SK-N-SH treated with all-trans-retinoic acid at 6 μM for 48 hours (cell line): ENCODE measurements around the gene CCDC73.

Experiments used
- ATAC-seq: fragments of 200-7000 bp; cut with Tn5 transposase; 3 replicates; pipeline ENCODE4 v1.9.1; 2020; ENCODE audit warnings: mild to moderate bottlenecking, moderate library complexity
- BACH2 ChIP-seq: fragments of 250-450 bp; sonication (Bioruptor Pico); IDR thresholded peaks from 2 replicates; pipeline ENCODE4 v1.9.0; 2021; ENCODE audit warnings: mild to moderate bottlenecking, borderline replicate concordance
- ESRRG ChIP-seq: fragments of 250-450 bp; sonication (Bioruptor Pico); IDR thresholded peaks from 2 replicates; pipeline ENCODE4 v1.6.1; 2021; ENCODE audit warnings: mild to moderate bottlenecking
- ISL1 ChIP-seq: fragments of 250-450 bp; sonication (Bioruptor Pico); IDR thresholded peaks from 2 replicates; pipeline ENCODE4 v2.1.2; 2022; ENCODE audit warnings: mild to moderate bottlenecking, moderate library complexity
- OSR1 ChIP-seq: fragments of 250-450 bp; sonication (Bioruptor Pico); IDR thresholded peaks from 2 replicates; pipeline ENCODE4 v1.8.0; 2022; ENCODE audit warnings: moderate library complexity, mild to moderate bottlenecking, inconsistent platforms
- PPARA ChIP-seq: fragments of 250-450 bp; sonication (Bioruptor Pico); IDR thresholded peaks from 2 replicates; pipeline ENCODE4 v1.5.0; 2020; ENCODE audit warnings: mild to moderate bottlenecking, borderline replicate concordance
- RARB ChIP-seq: fragments of 250-450 bp; sonication (Bioruptor Pico); IDR thresholded peaks from 2 replicates; pipeline ENCODE4 v1.8.0; 2021; ENCODE audit warnings: mild to moderate bottlenecking, moderate library complexity
- SNAI2 ChIP-seq: fragments of 250-450 bp; sonication (Bioruptor Pico); IDR thresholded peaks from 2 replicates; pipeline ENCODE4 v1.5.0; 2020; ENCODE audit warnings: mild to moderate bottlenecking, moderate library complexity
- TOX ChIP-seq: fragments of 250-450 bp; sonication (Bioruptor Pico); IDR thresholded peaks from 2 replicates; pipeline ENCODE4 v1.8.0; 2021; ENCODE audit warnings: mild to moderate bottlenecking, moderate library complexity, borderline replicate concordance
- ZC3H10 ChIP-seq: fragments of 250-450 bp; sonication (Bioruptor Pico); IDR thresholded peaks from 2 replicates; pipeline ENCODE4 v1.5.1; 2021; ENCODE audit warnings: mild to moderate bottlenecking, moderate library complexity
- ZFP3 ChIP-seq: fragments of 250-450 bp; sonication (Bioruptor Pico); IDR thresholded peaks from 2 replicates; pipeline ENCODE4 v1.5.0; 2020; ENCODE audit warnings: mild to moderate bottlenecking, moderate library complexity
- ZNF8 ChIP-seq: fragments of 450-650 bp; formaldehyde crosslinking; IDR thresholded peaks from 2 replicates; pipeline ENCODE4 v1.5.0; 2020; ENCODE audit warnings: mild to moderate bottlenecking, moderate library complexity
- TF ChIP-seq, protein P1 (sequence below): fragments of 250-450 bp; sonication (Bioruptor Pico); IDR thresholded peaks from 2 replicates; pipeline ENCODE4 v1.5.0; 2020; ENCODE audit warnings: mild to moderate bottlenecking, moderate library complexity
- TF ChIP-seq, protein P2 (sequence below): fragments of 250-450 bp; sonication (Bioruptor Pico); IDR thresholded peaks from 2 replicates; pipeline ENCODE4 v1.8.0; 2021; ENCODE audit warnings: low read depth, mild to moderate bottlenecking, moderate library complexity, borderline replicate concordance
- TF ChIP-seq, protein P3 (sequence below): fragments of 250-450 bp; sonication (Bioruptor Pico); IDR thresholded peaks from 2 replicates; pipeline ENCODE4 v1.5.1; 2020; ENCODE audit warnings: low read depth, mild to moderate bottlenecking, moderate library complexity
- TF ChIP-seq, protein P4 (sequence below): fragments of 250-450 bp; sonication (Bioruptor Pico); IDR thresholded peaks from 2 replicates; pipeline ENCODE4 v1.5.1; 2021; ENCODE audit warnings: mild to moderate bottlenecking, moderate library complexity
- TF ChIP-seq, protein P5 (sequence below): fragments of 250-450 bp; sonication (Bioruptor Pico); IDR thresholded peaks from 2 replicates; pipeline ENCODE4 v1.8.0; 2020; ENCODE audit warnings: mild to moderate bottlenecking, moderate library complexity, borderline replicate concordance

The CCDC73 gene

DNA sequence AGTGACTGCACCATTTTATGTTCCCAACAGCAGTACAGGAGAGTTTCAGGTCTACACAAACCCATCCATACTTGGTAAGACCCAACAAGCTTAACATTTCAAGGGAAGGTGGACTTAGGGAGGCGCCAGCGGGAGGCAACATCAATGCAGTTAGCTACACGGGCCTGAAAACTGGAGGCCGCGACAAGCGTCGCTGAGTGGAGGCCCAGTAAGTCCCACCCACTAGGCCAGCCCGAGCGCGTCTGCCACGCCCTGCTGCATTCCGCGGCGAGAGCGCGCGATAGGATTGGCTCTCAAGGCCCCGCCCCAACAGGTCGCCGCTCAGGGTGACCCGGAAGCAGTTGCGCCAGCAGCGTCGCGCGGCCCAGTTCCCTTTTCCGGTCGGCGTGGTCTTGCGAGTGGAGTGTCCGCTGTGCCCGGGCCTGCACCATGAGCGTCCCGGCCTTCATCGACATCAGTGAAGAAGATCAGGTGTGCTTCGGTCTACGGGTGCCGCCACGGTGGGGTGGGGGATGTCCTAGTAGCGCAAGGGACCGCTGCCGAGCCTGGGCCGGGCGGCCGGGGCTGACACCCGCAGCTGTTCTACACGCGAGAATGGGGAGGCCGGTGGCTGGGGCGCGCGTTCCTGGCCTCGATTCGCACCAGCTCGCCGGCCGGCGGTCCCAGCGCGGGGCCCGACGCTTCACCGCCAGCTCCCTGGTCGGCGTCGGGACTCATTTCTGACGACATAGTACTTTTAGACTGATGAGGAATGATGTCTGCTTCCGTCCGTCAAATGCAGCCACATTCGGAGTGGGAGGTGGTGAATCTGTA, 210.8 kb downstream of the CCDC73 start, which contains the start of gene EIF3M:
EIF3M (plus strand) TSS at position 373 of the 813 bp plus-strand sequence; CDS start at position 430, 57 bp downstream.
- TF ChIP-seq ZFP3, result peak; percentile 38
- TF ChIP-seq, protein P1, sequence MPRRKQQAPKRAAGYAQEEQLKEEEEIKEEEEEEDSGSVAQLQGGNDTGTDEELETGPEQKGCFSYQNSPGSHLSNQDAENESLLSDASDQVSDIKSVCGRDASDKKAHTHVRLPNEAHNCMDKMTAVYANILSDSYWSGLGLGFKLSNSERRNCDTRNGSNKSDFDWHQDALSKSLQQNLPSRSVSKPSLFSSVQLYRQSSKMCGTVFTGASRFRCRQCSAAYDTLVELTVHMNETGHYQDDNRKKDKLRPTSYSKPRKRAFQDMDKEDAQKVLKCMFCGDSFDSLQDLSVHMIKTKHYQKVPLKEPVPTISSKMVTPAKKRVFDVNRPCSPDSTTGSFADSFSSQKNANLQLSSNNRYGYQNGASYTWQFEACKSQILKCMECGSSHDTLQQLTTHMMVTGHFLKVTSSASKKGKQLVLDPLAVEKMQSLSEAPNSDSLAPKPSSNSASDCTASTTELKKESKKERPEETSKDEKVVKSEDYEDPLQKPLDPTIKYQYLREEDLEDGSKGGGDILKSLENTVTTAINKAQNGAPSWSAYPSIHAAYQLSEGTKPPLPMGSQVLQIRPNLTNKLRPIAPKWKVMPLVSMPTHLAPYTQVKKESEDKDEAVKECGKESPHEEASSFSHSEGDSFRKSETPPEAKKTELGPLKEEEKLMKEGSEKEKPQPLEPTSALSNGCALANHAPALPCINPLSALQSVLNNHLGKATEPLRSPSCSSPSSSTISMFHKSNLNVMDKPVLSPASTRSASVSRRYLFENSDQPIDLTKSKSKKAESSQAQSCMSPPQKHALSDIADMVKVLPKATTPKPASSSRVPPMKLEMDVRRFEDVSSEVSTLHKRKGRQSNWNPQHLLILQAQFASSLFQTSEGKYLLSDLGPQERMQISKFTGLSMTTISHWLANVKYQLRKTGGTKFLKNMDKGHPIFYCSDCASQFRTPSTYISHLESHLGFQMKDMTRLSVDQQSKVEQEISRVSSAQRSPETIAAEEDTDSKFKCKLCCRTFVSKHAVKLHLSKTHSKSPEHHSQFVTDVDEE (CRISPR knock-in tag), result 0 out of 2 replicates have a peak, but pooled peaks have one; percentile 22
- TF ChIP-seq, protein P2, sequence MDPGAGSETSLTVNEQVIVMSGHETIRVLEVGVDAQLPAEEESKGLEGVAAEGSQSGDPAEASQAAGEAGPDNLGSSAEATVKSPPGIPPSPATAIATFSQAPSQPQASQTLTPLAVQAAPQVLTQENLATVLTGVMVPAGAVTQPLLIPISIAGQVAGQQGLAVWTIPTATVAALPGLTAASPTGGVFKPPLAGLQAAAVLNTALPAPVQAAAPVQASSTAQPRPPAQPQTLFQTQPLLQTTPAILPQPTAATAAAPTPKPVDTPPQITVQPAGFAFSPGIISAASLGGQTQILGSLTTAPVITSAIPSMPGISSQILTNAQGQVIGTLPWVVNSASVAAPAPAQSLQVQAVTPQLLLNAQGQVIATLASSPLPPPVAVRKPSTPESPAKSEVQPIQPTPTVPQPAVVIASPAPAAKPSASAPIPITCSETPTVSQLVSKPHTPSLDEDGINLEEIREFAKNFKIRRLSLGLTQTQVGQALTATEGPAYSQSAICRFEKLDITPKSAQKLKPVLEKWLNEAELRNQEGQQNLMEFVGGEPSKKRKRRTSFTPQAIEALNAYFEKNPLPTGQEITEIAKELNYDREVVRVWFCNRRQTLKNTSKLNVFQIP (CRISPR knock-in tag), result 0 out of 2 replicates have a peak, but pooled peaks have one; percentile 16
- TF ChIP-seq, protein P3, sequence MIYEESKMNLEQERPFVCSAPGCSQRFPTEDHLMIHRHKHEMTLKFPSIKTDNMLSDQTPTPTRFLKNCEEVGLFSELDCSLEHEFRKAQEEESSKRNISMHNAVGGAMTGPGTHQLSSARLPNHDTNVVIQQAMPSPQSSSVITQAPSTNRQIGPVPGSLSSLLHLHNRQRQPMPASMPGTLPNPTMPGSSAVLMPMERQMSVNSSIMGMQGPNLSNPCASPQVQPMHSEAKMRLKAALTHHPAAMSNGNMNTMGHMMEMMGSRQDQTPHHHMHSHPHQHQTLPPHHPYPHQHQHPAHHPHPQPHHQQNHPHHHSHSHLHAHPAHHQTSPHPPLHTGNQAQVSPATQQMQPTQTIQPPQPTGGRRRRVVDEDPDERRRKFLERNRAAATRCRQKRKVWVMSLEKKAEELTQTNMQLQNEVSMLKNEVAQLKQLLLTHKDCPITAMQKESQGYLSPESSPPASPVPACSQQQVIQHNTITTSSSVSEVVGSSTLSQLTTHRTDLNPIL (CRISPR knock-in tag), result no peak
- peak; percentile 98 for ATAC-seq

DNA sequence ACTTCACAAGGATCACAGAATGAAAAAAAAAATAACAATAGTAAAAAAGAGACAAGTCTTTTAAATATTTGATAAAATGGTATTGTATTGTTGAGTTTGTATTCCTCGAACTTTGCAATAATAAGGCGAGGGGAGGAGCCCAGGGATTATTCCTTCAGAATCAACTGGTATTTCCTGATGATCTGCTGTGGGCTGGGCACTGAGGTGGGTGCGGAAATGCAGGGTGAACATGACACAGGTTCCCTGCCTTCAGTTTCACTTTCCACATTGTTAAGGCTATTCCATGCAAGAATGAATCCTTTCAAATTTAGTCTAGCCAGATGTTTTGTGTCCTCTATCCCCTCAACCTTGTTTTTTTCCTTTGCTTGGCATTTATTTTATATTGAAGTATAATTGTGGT, 212.9 kb downstream of the CCDC73 start:
- TF ChIP-seq ZNF8 (no peak), OSR1 (CRISPR knock-in tag) (no peak), ZC3H10 (CRISPR knock-in tag) (no peak), BACH2 (CRISPR knock-in tag) (no peak), TOX (no peak), ESRRG (CRISPR knock-in tag) (no peak), PPARA (CRISPR knock-in tag) (no peak), SNAI2 (CRISPR knock-in tag) (no peak)
- TF ChIP-seq, protein P4, sequence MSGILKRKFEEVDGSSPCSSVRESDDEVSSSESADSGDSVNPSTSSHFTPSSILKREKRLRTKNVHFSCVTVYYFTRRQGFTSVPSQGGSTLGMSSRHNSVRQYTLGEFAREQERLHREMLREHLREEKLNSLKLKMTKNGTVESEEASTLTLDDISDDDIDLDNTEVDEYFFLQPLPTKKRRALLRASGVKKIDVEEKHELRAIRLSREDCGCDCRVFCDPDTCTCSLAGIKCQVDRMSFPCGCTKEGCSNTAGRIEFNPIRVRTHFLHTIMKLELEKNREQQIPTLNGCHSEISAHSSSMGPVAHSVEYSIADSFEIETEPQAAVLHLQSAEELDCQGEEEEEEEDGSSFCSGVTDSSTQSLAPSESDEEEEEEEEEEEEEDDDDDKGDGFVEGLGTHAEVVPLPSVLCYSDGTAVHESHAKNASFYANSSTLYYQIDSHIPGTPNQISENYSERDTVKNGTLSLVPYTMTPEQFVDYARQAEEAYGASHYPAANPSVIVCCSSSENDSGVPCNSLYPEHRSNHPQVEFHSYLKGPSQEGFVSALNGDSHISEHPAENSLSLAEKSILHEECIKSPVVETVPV, result no peak
- TF ChIP-seq, protein P1 (CRISPR knock-in tag), result no peak
- TF ChIP-seq, protein P5, sequence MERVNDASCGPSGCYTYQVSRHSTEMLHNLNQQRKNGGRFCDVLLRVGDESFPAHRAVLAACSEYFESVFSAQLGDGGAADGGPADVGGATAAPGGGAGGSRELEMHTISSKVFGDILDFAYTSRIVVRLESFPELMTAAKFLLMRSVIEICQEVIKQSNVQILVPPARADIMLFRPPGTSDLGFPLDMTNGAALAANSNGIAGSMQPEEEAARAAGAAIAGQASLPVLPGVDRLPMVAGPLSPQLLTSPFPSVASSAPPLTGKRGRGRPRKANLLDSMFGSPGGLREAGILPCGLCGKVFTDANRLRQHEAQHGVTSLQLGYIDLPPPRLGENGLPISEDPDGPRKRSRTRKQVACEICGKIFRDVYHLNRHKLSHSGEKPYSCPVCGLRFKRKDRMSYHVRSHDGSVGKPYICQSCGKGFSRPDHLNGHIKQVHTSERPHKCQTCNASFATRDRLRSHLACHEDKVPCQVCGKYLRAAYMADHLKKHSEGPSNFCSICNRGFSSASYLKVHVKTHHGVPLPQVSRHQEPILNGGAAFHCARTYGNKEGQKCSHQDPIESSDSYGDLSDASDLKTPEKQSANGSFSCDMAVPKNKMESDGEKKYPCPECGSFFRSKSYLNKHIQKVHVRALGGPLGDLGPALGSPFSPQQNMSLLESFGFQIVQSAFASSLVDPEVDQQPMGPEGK (CRISPR knock-in tag), result no peak
- no peak for ATAC-seq

DNA sequence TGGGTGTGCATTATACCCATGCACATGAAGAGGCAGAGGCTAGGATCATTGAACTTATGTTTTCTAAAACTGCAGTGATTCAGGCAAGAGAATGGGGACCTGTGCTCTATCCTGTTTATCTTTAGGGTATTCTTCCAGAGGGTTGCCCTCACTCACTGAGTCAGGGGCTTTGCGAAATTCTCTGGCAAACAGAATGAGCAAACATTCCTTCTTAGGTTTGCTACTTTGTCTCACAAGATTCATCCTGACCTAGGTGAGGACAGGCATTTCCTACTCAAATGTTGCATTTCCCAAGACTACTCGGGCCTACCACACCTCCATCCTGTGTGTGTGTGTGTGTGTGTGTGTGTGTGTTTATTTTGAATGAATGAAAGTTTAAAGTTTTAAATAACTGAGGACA, 213.5 kb downstream of the CCDC73 start:
- ATAC-seq, result no peak
- TF ChIP-seq ISL1 (no peak), TOX (no peak), OSR1 (CRISPR knock-in tag) (no peak), ZNF8 (no peak), RARB (CRISPR knock-in tag) (no peak), BACH2 (CRISPR knock-in tag) (no peak)
- TF ChIP-seq, protein P2 (CRISPR knock-in tag), result no peak
- TF ChIP-seq, protein P4, result no peak
- TF ChIP-seq, protein P1 (CRISPR knock-in tag), result no peak
